ENCODE results near the gene ELP2. TPM values are rescaled to one million over a fixed set of nuclear protein-coding genes. Genes with fewer than 3 reads are reported as not detected.
"Not testable (repeated sequence)": the region's sequence is repeated elsewhere in the genome, so short reads cannot be mapped to it uniquely, and the experiment has no call there.

ELP2 gene
- total RNA-seq, 2 experiments from 2014 or later: 40.3 to 50.5 TPM

DNA sequence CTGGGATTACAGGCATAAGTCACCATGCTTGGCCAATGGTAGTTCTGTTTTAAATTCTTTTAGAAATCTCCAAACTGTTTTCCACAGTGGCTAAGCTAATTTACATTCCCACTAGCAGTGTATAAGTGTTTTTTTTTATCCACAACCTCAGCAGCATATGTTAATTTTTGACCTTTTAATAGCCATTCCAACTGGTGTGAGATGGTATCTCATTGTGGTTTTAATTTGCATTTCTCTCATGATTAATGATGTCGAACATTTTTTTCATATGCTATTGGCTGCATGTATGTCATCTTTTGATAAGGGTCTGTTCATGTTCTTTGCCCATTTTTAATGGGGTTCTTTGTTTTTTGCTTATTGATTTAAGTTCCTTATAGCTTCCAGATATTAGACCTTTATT, 77.6 kb downstream of the ELP2 start:
- TF ChIP-seq, protein P1, sequence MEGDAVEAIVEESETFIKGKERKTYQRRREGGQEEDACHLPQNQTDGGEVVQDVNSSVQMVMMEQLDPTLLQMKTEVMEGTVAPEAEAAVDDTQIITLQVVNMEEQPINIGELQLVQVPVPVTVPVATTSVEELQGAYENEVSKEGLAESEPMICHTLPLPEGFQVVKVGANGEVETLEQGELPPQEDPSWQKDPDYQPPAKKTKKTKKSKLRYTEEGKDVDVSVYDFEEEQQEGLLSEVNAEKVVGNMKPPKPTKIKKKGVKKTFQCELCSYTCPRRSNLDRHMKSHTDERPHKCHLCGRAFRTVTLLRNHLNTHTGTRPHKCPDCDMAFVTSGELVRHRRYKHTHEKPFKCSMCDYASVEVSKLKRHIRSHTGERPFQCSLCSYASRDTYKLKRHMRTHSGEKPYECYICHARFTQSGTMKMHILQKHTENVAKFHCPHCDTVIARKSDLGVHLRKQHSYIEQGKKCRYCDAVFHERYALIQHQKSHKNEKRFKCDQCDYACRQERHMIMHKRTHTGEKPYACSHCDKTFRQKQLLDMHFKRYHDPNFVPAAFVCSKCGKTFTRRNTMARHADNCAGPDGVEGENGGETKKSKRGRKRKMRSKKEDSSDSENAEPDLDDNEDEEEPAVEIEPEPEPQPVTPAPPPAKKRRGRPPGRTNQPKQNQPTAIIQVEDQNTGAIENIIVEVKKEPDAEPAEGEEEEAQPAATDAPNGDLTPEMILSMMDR (conservative IDR thresholded peaks at IDR 0.05; ENCODE audit: low read length): no peak
- TF ChIP-seq EZH2phosphoT487 (IDR thresholded peaks at IDR 0.05; ENCODE audit: borderline replicate concordance, low read depth, low read length): no peak
- no peaks in the 10 kb centered on the region for H3K4me1 ChIP-seq (ENCODE audit: insufficient read depth, low read length, poor library complexity, severe bottlenecking)
- H3K27ac ChIP-seq (ENCODE audit: low read depth, low read length, poor library complexity, severe bottlenecking): no peak overlapping the region
- intact Hi-C loops (cut with micrococcal nuclease; ENCODE audit: unreplicated experiment): no loop called here
- DNase-seq (ENCODE audit: low spot score): no peak
- no TSS peak for BruUV-seq (replicated peaks)
- H4K20me1 ChIP-seq (ENCODE audit: insufficient read depth, low read length): no peaks in the 10 kb centered on the region
- no peaks in the 10 kb centered on the region for H3K9me3 ChIP-seq (ENCODE audit: low read length)
- CTCF ChIA-PET (ENCODE audit: unreplicated experiment): no interaction called here
- H2AFZ ChIP-seq (ENCODE audit: low read length): no peak overlapping the region
- no peaks in the 10 kb centered on the region for H3K36me3 ChIP-seq (ENCODE audit: insufficient read depth, low read length)
- no peak overlapping the region for H3K4me2 ChIP-seq (ENCODE audit: low read length)
- H3K9me2 ChIP-seq (ENCODE audit: insufficient read depth, low read length): no peaks in the 10 kb centered on the region
- no peak overlapping the region for H3K4me3 ChIP-seq (ENCODE audit: low read depth, low read length, poor library complexity, severe bottlenecking)
- no peaks in the 10 kb centered on the region for H3K79me2 ChIP-seq (ENCODE audit: insufficient read depth, low read depth, low read length)
- POLR2A ChIA-PET: interaction anchor here (1.1 kb wide), 1 partner anchor 10 kb away, joined by 5 read pairs; no protein-coding TSS in a partner anchor

DNA sequence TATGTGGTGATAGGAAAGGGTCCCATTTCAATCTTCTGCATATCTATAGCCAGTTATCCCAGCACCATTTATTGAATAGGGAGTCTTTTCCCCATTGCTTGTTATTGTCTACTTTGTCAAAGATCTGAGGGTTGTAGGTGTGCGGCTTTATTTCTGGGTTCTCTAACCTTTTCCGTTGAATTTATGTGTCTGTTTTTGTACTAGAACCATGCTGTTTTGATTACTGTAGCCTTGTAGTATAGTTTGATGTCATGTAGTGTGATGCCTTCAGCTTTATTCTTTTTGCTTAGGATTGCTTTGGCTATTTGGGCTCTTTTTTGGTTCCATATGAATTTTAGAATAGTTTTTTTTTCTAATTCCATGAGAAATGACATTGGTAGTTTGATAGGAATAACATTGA, 78.3 kb downstream of the ELP2 start:
- H3K4me2 ChIP-seq (ENCODE audit: low read length); CTCF ChIA-PET (ENCODE audit: unreplicated experiment); H3K27ac ChIP-seq (ENCODE audit: low read depth, low read length, poor library complexity, severe bottlenecking); H3K9me3 ChIP-seq (ENCODE audit: low read length); H3K79me2 ChIP-seq (ENCODE audit: insufficient read depth, low read depth, low read length); H3K4me1 ChIP-seq (ENCODE audit: insufficient read depth, low read length, poor library complexity, severe bottlenecking); DNase-seq (ENCODE audit: low spot score); H3K4me3 ChIP-seq (ENCODE audit: low read depth, low read length, poor library complexity, severe bottlenecking); H4K20me1 ChIP-seq (ENCODE audit: insufficient read depth, low read length); H3K9me2 ChIP-seq (ENCODE audit: insufficient read depth, low read length); H2AFZ ChIP-seq (ENCODE audit: low read length); intact Hi-C loops (cut with micrococcal nuclease; ENCODE audit: unreplicated experiment); BruUV-seq (replicated peaks); H3K36me3 ChIP-seq (ENCODE audit: insufficient read depth, low read length): not testable (repeated sequence)
- POLR2A ChIA-PET: interaction anchor here (1.1 kb wide), 1 partner anchor 10 kb away, joined by 5 read pairs; no protein-coding TSS in a partner anchor

DNA sequence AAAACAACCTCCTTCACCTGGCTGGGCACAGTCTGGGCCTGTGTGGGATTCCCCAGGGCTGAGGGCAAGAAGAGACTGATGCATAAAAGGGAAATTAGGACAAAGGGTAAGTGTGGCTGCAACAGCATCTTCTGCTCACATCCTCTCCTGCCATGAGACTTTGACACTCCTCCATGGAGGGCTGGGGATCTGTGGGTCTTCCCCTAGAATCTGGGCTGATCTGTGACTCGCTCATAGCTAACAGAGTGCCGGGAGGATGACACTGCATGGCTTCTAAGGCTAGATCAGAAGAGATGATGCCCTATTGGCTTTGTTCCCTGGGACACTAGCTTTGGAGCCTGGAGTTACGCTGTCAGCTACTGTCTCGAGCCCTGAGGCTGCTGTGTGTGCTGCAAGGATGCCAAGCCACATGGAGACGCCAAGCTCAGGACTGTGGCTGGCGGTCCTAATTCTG, 81.9 kb downstream of the ELP2 start:
- H3K4me3 ChIP-seq (ENCODE audit: low read depth, low read length, poor library complexity, severe bottlenecking): no peak overlapping the region
- intact Hi-C loops (cut with micrococcal nuclease; ENCODE audit: unreplicated experiment): no loop called here
- BruUV-seq (replicated peaks): no TSS peak
- TF ChIP-seq, protein P1 (conservative IDR thresholded peaks at IDR 0.05; ENCODE audit: low read length): no peak
- no peak for TF ChIP-seq EZH2phosphoT487 (IDR thresholded peaks at IDR 0.05; ENCODE audit: borderline replicate concordance, low read depth, low read length)
- no peaks in the 10 kb centered on the region for H3K4me1 ChIP-seq (ENCODE audit: insufficient read depth, low read length, poor library complexity, severe bottlenecking)
- ChIA-PET POLR2A (no interaction called here), CTCF (ENCODE audit: unreplicated experiment) (no interaction called here)
- no peaks in the 10 kb centered on the region for H3K9me3 ChIP-seq (ENCODE audit: low read length)
- H2AFZ ChIP-seq (ENCODE audit: low read length): no peak overlapping the region
- no peaks in the 10 kb centered on the region for H4K20me1 ChIP-seq (ENCODE audit: insufficient read depth, low read length)
- H3K4me2 ChIP-seq (ENCODE audit: low read length): no peak overlapping the region
- DNase-seq (ENCODE audit: low spot score): no peak
- H3K79me2 ChIP-seq (ENCODE audit: insufficient read depth, low read depth, low read length): no peaks in the 10 kb centered on the region
- no peaks in the 10 kb centered on the region for H3K36me3 ChIP-seq (ENCODE audit: insufficient read depth, low read length)
- no peak overlapping the region for H3K27ac ChIP-seq (ENCODE audit: low read depth, low read length, poor library complexity, severe bottlenecking)
- no peaks in the 10 kb centered on the region for H3K9me2 ChIP-seq (ENCODE audit: insufficient read depth, low read length)

Measured in OCI-LY7 (cell line).